HuH-7.5 (cell line): ENCODE data around the gene PROM2.
"Not testable (repeated sequence)": the region's sequence is repeated elsewhere in the genome, so short reads cannot be mapped to it uniquely, and the experiment has no call there.

Experiments
- DNase-seq: peaks from one replicate; pipeline ENCODE4 v3.0.0; 2011; ENCODE audit warnings: low spot score

Gene PROM2

DNA sequence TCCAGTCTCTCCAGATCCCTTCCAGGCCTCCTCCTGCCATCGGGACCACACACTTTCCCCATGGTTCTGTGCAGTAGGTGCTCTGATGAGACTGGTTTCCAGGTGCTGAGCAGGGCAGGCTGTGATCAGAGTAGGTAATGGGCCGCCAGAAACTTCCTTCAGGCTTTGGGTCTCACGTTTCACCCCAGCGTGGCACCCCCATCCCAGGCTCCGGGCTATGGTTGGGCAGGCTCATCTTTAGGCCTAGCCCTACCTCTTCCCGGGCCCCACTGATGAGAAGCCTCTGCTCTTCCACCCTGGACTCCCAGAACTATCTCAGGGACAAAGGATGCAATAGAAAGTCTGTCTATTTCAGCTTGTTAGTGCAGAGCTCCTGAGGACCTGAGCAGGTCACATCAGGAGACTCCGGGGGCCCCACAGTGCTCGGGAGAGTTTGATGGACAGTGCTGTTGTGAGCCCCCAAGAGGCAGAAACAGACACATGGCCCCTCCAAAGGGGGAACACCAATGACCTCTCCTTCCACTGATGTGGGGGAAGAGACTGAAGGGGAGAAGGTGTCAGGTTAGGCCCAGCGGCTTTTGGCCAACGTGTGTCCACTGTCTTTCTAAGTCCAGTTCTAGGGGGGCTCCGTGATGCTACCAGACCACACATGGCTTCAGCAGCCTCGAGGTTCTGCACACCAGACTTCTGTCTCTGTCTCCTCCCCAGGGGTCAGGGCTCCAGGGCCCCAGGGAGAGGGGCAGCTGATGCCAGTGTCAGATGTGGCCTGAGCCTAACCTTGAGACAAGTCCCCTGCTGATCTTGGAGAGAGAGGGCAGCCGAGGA lies 5.8 kb upstream of the PROM2 start:
- no peak for DNase-seq

DNA sequence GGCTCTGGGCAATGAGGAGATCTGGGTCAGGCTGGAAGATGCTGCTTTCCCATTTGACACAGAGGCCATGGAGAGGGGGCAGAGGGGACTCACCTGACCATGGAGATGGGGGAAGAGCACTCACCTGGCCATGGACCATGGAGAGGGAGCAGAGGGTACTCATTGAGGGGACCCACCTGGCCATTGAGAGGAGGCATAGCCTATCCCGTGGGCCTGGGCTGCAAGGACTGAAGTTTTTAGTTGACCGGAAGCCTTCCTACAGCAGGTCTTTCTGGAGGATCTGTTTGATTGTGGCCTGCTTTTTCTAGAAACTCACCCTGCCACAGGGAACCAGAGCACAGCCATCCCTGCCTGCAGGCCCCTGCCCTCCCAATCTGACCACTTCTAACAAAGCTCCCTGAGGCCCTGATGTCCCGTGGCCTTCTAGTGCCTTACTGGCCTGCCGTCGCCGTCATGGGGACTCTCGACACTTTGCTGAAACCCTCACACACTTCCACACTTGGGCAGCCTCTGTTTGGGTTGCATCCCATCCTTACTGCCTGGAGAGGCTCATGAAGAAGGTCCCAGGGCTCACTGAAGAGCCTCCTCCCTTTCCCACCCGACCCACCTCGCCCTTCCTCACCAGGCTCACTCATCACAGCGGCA lies 5.1 kb upstream of the PROM2 start:
- DNase-seq, result no peak

DNA sequence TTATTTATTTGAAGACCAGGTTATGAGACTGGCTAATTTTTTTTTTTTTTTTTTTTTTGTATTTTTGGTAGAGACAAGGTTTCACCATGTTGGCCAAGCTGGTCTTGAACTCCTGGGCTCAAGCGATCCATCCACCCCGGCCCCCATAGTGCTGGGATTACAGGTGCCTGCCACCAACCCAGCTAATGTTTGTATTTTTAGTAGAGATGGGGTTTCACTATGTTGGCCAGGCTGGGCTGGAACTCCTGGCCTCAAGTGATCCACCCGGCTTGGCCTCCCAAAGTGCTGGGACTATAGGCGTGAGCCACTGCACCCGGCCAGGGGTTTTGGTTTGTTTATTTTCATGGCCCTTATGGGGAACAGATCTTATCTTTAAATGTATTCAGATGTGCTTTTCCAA lies 4.5 kb upstream of the PROM2 start:
- not testable (repeated sequence) for DNase-seq

DNA sequence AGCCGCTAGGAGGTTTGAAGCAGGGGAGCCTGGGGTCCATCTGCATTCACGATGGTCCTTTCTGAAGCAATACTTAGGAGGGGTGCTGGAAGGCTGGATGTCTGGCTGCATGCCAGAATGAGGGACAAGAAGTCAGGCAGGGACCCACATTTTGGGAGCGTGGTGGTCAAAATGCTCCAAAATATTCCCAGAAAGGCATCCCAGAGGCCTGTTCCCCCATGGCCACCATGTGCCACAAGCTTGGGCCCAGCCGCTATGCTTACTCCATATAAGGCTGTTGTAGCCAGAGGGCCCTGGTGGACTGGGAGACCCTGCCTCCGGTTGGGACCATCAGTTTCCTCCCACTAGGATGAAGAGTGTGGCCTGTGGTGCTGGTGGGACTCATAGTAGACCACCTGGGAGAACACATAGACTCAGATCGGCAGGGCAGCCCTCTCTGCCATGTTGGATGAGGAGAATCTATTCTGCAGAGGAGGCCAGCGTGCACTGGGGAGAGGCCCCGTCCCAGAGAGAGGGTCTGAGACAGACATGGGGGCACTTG lies 3.6 kb upstream of the PROM2 start:
- no peak for DNase-seq

DNA sequence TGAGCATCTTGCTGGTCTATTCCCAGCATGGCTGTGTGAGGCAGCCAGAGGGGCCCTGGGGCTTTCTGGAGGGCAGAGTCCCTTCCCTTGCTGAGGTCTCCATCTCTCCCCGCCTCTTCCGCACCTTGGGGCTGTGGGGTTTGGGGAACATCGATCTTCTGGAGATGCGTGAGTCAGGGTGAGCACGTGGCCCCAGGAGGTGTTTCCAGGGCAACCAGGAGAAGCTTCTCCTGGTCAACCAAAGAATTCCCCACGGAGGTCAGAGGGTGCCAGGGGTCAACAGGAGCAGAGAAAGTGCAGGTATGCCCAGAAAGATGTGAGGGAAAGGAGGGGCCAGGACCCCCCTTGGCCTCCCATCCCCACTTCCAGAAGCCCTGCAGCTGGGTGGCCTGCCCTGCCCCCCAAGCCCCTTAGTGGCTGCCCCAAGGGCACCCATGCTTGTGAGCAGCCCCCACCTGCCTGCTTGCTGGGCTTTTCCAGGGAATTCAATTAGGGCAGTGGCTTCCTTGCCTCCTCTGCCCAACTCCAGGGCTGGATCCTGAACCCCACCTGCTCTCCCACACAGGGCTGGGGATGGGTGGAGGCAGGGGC lies 2.8 kb upstream of the PROM2 start:
- DNase-seq, result no peak

DNA sequence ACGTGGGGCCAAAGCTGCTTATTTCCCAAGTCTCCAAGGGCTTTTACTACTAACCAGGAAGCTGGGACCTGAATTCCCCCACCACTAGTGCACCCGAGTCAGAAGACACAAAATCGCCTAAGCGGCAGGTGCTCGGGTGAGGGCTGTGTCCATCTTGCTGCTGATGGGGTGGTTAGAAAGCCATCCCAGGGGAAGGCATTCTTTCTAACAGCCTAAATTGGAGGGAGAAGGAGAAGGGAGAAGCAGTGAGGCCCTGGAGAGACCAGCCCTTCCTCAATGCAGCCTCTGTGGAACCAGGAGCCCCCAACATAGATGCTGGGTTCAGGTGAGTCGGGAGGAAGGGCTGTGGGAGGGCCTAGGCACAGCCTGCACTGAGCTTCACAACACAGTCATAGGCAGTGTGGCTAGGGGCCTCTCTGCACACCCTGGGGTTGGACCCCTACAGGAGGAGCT lies 1.9 kb upstream of the PROM2 start:
- DNase-seq, result no peak

DNA sequence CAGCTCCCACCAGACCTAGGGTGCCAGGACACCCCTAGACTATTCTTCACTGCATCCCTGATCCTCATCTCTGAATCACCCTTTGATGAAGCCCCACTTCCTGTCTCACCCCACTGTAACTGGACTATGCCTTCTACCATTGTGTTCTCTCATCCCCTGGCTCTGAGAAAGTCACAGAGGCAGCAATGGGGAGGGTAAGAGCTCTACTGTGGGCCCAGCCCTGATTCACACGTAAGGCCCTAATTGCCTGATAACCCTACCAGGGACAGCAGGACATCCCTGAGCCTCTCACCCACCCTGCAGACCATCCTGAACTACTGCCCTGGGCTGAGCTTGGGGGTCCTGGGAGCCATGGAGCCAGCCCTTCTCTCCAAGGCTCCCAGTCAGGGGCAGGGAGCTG lies 1.5 kb upstream of the PROM2 start:
- no peak for DNase-seq

DNA sequence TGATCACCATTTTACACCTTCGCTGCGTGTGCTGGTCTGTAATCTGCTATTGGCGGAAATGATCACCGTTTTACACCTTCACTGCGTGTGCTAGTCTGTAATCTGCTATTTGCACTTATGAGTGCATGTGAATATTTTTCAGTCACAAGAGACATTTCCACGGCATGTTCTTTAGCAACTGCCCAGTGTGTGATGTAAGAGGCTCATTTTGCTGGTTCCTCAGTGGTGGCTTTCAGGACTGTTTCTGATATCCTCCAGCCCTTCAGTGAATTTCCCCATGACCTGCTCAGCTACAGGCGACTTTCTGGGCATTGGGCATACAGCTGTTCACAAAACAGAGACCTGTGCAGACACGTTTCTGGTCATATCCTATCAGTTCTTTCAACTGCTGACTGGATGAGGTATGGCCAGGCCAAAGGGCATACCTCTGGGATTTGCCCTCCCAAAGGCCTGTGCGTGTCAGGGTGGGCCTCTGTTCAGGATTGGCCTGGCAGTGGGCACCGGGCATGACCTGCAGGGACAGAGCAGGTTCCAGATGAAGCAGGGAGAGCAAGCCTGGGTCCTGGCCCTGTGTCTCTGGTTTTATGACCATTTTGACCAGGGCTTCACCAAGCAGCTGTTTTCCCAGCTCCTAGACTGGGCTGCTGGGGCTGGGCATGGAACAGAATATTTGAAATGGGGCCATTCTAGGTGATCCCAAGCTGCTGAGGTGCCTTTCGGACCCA lies 521 bp upstream of the PROM2 start:
- DNase-seq, result no peak

DNA sequence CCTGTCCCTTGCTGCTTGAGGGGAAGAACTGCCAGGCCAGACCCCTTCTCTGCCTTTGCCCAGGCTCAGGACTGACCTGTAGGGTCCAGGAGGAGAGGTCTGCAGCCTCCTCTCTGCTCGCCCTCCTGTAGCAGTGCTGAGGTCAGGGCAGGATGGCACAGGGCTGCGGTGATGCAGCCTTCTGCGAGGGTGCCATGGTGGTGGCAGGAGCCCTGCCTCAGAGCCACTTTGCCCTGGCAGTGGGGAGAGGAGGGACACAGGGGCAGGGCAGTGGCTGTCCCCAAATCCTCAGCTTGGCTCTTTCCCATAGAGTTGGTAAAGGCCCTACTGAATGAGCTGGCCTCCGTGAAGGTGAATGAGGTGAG lies 884 bp downstream of the PROM2 start:
- no peak for DNase-seq

DNA sequence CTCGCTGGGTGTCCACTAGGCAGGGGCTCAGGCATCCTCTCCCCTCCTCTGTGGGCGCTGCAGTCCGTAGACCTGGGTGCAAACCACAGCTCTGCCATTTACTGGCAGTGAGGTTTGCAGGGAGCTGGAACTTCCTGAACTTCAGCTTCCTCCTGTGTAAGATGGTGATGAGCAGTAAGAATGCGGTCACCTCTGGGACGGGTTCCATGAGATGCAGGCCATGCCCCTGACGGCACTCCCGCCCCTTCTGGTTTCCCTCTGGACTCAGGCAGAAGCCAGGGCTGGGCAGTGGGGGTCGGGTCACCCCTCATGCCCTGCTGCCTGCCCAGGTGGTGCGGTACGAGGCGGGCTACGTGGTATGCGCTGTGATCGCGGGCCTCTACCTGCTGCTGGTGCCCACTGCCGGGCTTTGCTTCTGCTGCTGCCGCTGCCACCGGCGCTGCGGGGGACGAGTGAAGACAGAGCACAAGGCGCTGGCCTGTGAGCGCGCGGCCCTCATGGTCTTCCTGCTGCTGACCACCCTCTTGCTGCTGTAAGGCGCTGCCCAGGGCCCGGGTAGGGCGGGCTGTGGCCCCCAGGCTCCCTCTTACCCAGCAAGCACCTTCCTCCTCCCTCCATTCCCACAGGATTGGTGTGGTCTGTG lies 1.5 kb downstream of the PROM2 start:
- DNase-seq, result no peak

DNA sequence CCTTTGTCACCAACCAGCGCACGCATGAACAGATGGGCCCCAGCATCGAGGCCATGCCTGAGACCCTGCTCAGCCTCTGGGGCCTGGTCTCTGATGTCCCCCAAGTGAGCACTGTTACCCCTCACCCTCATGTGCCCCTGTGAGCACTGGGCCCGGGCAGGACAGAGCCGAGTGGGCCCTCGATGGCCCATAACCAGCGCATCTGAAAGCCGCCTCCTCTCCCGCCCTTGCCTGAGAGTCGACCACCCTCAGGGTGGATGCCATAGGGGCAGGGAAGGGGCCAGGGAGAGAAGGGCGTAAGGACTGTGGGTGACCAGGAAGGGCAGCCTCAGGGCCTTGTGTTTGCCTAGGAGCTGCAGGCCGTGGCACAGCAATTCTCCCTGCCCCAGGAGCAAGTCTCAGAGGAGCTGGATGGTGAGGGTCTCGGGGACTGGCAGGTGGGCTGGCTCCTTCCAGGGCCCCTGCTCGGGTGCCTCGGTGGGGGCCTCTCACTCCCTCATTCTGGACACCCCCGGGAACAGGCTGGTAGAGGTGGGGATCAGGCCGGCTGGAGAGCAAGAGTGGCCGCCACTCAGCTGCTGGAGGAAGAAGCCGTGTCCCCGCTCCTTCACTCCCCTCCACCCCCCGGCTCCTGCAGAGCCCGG lies 2.1 kb downstream of the PROM2 start:
- no peak for DNase-seq

DNA sequence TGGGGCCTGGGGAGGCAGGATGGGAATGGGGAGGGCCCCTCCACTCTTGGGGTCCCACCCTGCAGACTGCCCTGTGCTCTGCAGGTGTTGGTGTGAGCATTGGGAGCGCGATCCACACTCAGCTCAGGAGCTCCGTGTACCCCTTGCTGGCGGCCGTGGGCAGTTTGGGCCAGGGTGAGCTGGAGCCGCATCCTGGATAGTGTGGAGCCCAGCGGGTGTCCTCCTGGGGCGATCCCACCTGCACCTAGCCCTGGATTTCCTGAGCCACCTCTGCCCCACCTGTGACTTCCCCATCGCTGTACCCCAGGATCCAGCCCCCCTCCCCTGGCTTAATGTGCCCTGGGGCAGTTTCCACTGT lies 2.6 kb downstream of the PROM2 start:
- DNase-seq, result no peak

DNA sequence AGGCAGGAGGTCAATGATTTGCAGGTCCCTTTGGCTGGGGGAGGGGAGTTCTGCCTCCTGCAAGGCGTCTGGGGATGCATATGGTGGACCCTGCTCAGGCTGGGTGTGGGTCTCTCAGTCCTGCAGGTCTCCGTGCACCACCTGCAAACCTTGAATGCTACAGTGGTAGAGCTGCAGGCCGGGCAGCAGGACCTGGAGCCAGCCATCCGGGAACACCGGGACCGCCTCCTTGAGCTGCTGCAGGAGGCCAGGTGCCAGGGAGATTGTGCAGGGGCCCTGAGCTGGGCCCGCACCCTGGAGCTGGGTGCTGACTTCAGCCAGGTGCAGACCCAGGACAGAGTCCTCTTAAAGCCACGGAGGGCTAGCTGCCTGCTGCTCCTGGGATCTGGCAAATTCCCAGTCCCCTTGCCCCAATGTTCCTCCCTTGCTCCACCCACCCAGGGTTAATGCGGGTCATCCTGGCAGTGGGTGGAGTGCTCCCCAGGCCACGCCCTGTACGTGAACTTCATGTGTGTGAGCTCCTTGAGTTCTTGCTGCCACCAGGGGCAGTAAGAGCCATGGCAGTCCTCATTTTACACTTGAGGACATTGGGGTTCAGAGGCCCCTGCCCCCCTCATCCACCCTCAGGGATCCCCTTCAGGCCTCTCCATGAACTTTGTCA lies 3.1 kb downstream of the PROM2 start:
- no peak for DNase-seq

DNA sequence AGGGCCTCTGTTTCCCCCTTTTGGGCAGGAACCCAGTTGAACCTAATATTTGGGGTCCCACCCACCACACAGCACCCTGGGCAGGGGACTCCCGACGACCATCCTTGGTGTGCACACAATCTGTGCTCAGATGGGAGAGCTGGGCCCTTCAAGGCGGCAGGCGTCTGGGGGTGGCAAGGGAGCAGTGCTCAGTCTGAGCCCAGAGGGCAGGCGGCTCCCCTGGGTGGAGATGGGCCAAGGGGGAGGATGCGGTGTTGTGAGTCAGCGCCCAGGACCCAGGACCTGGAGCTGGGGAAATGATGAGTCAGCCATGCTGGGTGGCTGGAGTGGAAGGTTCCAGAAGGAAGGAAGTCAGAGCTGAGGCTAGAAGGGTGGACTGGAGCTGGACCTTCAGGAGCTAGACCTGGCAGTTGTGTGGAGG lies 3.8 kb downstream of the PROM2 start:
- DNase-seq, result no peak

DNA sequence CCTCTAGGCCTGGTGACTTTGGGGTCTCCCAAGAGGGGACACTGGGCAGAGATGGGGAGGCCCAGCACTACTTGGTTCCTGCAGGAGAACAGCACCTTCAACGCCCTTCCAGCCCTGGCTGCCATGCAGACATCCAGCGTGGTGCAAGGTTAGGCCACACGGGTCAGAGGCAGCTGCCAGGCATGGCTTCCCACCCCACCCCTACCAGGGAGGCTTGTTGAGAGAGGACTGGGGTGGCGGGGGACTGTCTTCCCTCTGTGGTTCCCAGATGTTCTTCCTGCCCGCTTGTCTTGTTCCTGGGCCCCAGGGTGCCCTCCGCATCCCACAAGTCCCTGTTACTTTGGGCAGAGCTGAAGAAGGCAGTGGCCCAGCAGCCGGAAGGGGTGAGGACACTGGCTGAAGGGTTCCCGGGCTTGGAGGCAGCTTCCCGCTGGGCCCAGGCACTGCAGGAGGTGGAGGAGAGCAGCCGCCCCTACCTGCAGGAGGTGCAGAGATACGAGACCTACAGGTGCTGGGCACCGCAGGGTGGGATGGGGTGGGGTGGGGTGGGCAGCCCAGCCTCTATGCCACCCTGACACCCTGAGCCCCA lies 4.5 kb downstream of the PROM2 start:
- DNase-seq, result no peak

DNA sequence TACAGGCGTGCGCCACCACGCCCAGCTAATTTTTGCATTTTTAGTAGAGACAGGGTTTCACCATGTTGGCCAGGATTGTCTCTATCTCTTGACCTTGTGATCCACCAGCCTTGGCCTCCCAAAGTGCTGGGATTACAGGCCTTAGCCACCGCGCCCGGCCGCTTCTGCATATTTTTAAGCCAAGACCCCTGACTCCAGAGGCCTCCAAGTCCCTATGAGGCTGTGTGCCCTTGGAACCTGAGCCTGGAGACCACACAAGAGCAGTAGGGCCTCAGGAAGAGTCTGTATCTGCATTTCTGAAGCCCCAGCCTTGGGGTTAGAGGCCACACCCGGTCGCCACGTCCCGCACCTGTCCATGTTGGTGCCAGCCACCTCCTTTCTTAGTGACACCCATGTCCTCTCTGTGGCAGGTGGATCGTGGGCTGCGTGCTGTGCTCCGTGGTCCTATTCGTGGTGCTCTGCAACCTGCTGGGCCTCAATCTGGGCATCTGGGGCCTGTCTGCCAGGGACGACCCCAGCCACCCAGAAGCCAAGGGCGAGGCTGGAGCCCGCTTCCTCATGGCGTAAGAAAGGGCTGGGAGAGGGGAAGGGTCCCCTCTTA lies 5.3 kb downstream of the PROM2 start:
- no peak for DNase-seq

DNA sequence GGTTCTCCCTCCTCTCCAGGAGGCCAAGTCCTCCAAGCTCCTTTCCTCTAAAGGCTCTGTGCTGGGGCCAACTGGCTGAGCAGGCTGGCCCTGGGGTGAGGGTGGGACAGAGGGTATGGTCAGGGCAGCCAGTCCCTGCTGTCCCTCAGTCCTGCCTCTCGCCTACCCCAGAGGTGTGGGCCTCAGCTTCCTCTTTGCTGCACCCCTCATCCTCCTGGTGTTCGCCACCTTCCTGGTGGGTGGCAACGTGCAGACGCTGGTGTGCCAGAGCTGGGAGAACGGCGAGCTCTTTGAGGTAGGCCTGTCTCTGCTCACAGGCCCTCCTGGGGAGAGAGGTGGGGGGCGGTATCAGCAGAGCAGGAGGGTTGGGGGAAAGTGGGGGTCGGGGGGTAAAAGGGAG lies 6.8 kb downstream of the PROM2 start:
- DNase-seq, result no peak

DNA sequence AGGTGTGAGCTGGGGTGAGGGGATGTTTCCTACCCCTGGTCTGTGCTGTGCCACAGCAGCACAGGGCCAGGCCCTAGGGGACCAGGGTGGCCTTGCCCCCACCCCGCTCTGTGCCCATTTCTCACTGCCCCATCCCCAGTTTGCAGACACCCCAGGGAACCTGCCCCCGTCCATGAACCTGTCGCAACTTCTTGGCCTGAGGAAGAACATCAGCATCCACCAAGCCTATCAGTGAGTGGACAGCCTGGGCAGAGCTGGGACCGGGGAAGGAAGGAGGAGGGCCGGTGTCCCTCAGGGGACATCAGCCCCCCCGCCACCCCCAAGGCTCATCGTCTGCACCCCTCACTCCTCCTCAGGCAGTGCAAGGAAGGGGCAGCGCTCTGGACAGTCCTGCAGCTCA lies 7.5 kb downstream of the PROM2 start:
- no peak for DNase-seq

DNA sequence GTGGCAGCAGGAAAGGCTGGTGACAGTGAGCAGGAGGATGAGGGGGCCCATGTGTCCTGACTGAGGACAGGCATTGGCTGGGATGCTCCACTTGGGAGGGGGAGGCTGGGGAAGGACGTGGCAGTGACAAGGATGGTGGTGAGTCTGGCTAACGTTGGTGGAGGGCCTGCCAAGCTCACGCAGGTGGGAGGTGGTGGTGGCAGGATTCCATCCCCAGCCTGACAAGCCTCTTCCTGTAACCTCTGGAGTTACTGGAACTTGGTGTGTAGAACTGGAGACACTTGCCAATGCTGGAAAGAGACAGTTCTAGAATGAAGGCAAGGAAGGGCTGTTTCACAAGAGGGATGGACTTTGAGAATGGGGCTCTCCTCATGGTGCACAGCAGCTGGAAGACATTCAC lies 8.2 kb downstream of the PROM2 start:
- DNase-seq, result no peak

DNA sequence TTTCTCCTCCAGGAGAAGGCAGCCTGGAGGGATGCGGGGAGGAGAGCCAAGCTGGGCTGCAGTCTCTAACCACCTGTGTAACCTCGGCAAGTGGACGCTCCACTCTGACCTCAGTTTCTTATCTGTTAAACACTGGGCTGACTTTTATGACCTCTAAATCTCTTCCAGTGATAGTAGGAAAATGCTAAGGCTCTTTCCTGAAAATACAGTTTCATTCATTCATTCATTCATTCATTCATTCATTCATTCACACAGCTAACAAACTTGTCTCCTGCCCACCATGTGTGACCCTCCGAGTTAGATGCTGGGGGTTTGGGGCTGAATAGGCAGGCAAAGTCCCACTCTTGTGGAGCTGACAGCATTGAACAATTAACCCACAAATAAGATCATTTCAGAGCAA lies 9.3 kb downstream of the PROM2 start:
- no peak for DNase-seq
